Gastroesophageal sphincter (tissue), 4 donors: ENCODE measurements around the gene EDDM3A. TPM values are rescaled to one million over a fixed set of nuclear protein-coding genes. Genes with fewer than 3 reads are reported as not detected.

Experiments
- ATAC-seq: fragments of 150-250 bp; one replicate; pipeline ENCODE4 v1.9.1; 2016; ENCODE audit warnings: mild to moderate bottlenecking, moderate library complexity
- H3K27ac ChIP-seq, 4 donors: fragments of 200-600 bp; sonication (generic) in 3 of 4; 1 replicate in 3 of 4; 2 replicates in 1 of 4; pipeline ENCODE4 v1.5.1; 2016 to 2019
- H3K27me3 ChIP-seq: fragments of 200-600 bp; sonication (generic); one replicate; pipeline ENCODE4 v1.5.1; 2019
- H3K36me3 ChIP-seq, 2 donors: fragments of 200-600 bp; sonication (generic); one replicate each; pipeline ENCODE4 v1.5.1; 2019; ENCODE audit warnings: control low read depth in 1 of 2
- H3K4me1 ChIP-seq, 3 donors: fragments of 200-600 bp; sonication (generic); 1 replicate in 2 of 3; 2 replicates in 1 of 3; pipeline ENCODE4 v1.5.1; 2016 to 2019; ENCODE audit warnings: control low read depth in 2 of 3
- H3K4me3 ChIP-seq, 2 donors: fragments of 200-600 bp; sonication (generic); one replicate each; pipeline ENCODE4 v1.5.1; 2019; ENCODE audit warnings: mild to moderate bottlenecking in 1 of 2, moderate library complexity in 1 of 2
- H3K9me3 ChIP-seq, 3 donors: fragments of 200-600 bp; sonication (generic); one replicate each; pipeline ENCODE4 v1.5.1; 2017 to 2019; ENCODE audit warnings: control low read depth in 2 of 3
- CTCF ChIP-seq, 4 experiments: fragments of 200-600 bp in 2 of 4; fragments of 450-650 bp in 2 of 4; sonication (generic) in 1 of 4; IDR thresholded peaks; one replicate each; pipeline ENCODE4 v1.5.1; 2017 to 2019; ENCODE audit warnings: antibody characterized with exemption in 4 of 4, mild to moderate bottlenecking in 2 of 4, moderate library complexity in 2 of 4
- EP300 ChIP-seq: sonication (generic); formaldehyde crosslinking; IDR thresholded peaks from one replicate; pipeline ENCODE4 v1.6.1; 2017; ENCODE audit warnings: antibody characterized with exemption, mild to moderate bottlenecking
- POLR2A ChIP-seq, 2 donors: fragments of 450-650 bp; IDR thresholded peaks; one replicate each; pipeline ENCODE4 v1.6.1; 2017; ENCODE audit warnings: antibody characterized with exemption in 2 of 2, mild to moderate bottlenecking in 2 of 2, moderate library complexity in 1 of 2
- POLR2AphosphoS5 ChIP-seq: sonication (generic); formaldehyde crosslinking; IDR thresholded peaks from one replicate; pipeline ENCODE4 v1.6.1; 2017; ENCODE audit warnings: antibody characterized with exemption
- WGBS, 2 donors: methylation state at CpG; one replicate each; pipeline ENCODE4 v1.1.5; 2018; ENCODE audit warnings: low coverage in 1 of 2; 5-methylcytosine and 5-hydroxymethylcytosine counted together
- total RNA-seq, 4 donors: library from RNA; depleted of rRNA; stranded (reverse); fragments of >200 nt; gene quantifications; one replicate each; pipeline ENCODE4 v1.1.0, GENCODE V29; 2016

EDDM3A gene
- total RNA-seq, 4 donors from 2014 or later: not detected

- no peak for ATAC-seq
- H3K27ac ChIP-seq: no peak overlapping the region
- no peaks in the 10 kb centered on the region for H3K9me3 ChIP-seq
- TF ChIP-seq POLR2A (IDR thresholded peaks at IDR 0.05): no peak
- TF ChIP-seq CTCF (IDR thresholded peaks at IDR 0.05): no peak
- no peak for TF ChIP-seq POLR2AphosphoS5
- TF ChIP-seq EP300: no peak
- no peaks in the 10 kb centered on the region for H3K27me3 ChIP-seq
- H3K4me3 ChIP-seq: no peak overlapping the region
- 66 to 86% methylated on average over 2 to 6 of the region's 7 CpGs for WGBS, 2 donors
- H3K36me3 ChIP-seq: no peaks in the 10 kb centered on the region
- peaks cover 0 to 10% (median 2%) of the 10 kb centered on the region in 3 donors for H3K4me1 ChIP-seq
These were observed 49.1 kb downstream of the EDDM3A start for GRCh38 chr14:20794644-20795369.

GRCh38 chr14:20797164-20797563 is 51.5 kb downstream of the EDDM3A start:
- Histone ChIP-seq H3K27ac (no peak overlapping the region), H3K9me3 (no peaks in the 10 kb centered on the region), H3K4me3 (no peak overlapping the region), H3K36me3 (no peaks in the 10 kb centered on the region), H3K27me3 (no peaks in the 10 kb centered on the region), H3K4me1 (peaks cover 0 to 16% (median 2%) of the 10 kb centered on the region in 3 donors)
- 60% methylated on average over 1 of the region's 1 CpG; no CpG with 5 or more reads in 1 of the 2 donors for WGBS, 2 donors
- no peak for TF ChIP-seq CTCF (IDR thresholded peaks at IDR 0.05)
- no peak for ATAC-seq

Other genes with a start within 250 kb of the EDDM3A start
- gene RNASE10, start 240.3 kb upstream of the EDDM3A start, total RNA-seq: under 1 TPM in 1 of 4 donors, not detected in 3; 0.58 TPM
- gene RNASE9, start 184.8 kb upstream of the EDDM3A start, total RNA-seq: under 1 TPM in 1 of 4 donors, not detected in 3; 0.15 TPM
- not detected for gene RNASE11, start 157.9 kb upstream of the EDDM3A start, total RNA-seq
- gene RNASE12, start 154.5 kb upstream of the EDDM3A start, total RNA-seq: not detected
- gene OR6S1, start 104.2 kb upstream of the EDDM3A start, total RNA-seq: not detected
- gene RNASE4, start 61.3 kb upstream of the EDDM3A start, total RNA-seq: 100 to 1,000 TPM in 2 of 4 donors, 10 to 100 TPM in 2; 65.2 to 139 (median 106) TPM
- 10 to 100 TPM; 16.8 to 32.0 (median 25.2) TPM for gene ANG, start 57.1 kb upstream of the EDDM3A start, total RNA-seq
- not detected for gene EDDM3B, start 22.5 kb downstream of the EDDM3A start, total RNA-seq
- gene RNASE6, start 35.4 kb downstream of the EDDM3A start, total RNA-seq: 10 to 100 TPM in 1 of 4 donors, 1 to 10 TPM in 3; 4.0 to 22.5 (median 6.5) TPM
- gene RNASE1, start 57.0 kb downstream of the EDDM3A start, total RNA-seq: 100 to 1,000 TPM in 3 of 4 donors, 10 to 100 TPM in 1; 87.2 to 780 (median 336) TPM
- not detected for gene RNASE3, start 145.5 kb downstream of the EDDM3A start, total RNA-seq
- gene RNASE2, start 209.6 kb downstream of the EDDM3A start, total RNA-seq: 1 to 10 TPM in 2 of 4 donors, under 1 TPM in 1, not detected in 1; 0.93 to 7.2 (median 1.8) TPM
- gene METTL17, start 244.1 kb downstream of the EDDM3A start, total RNA-seq: 10 to 100 TPM; 25.2 to 94.9 (median 64.1) TPM